ENCODE measurements around the gene TMEM147.

The TMEM147 gene

DNA sequence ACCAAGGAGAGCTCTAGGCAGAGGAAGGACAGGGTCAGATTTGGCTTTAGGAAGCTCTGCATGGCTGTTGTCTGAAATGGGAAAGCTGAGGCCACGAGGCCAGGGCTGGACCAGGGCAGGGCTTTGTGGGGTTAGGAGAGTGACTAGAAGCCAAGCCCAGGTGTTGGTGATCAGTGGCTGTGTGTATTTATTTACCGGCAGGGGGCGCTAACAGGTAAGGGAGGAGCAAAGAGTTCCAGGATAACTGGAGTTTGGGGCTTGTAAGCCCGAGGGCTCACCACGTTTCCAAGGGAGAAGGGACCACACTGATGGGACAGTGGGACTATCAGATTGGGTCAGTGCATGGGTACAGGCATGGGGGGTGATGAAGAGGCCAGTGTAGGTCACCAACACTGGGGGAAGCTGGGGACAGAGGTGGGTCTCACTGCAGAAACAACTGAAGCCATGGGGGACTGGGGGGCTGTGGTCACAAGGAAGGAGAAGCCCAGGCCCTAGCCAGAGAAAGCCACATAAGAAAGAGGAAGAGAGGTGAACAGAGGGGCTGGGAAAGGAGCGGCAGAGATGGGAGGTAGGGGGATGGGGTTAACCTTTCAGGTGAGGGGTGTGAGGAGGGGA, 3.9 kb downstream of the TMEM147 start:
- DNase-seq = peak; percentile 94

DNA sequence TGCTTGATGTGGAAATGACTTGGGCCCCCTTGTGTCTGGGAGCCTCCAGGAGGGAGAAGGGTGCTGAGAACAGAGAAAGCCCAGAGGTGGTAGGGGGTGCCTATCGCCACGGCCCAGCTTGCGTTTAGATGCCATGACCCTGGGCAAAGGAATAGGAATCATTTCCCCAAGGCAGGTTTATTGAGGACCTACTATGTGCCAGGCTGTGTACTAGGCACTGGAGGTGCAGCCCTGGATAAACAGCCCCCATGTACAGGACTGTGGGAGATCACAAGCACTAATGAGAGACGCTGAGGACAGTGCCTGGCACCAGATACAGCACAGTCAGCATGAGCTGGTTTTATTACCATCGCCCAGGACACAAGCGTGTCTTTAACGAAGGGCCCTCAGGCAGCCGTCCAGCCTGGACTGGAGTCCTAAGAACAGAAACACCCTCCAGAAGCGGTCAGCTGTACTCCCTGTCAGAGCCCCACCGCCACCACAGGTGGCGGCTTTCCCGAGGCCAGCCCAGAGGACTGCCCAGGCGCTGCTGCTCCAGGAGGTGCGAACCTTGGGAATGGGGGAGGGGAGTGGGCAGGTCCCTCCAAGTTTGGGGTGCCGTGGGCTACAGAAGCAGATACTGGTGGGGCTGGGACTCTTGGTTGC, 4.6 kb downstream of the TMEM147 start:
- no peak for DNase-seq

DNA sequence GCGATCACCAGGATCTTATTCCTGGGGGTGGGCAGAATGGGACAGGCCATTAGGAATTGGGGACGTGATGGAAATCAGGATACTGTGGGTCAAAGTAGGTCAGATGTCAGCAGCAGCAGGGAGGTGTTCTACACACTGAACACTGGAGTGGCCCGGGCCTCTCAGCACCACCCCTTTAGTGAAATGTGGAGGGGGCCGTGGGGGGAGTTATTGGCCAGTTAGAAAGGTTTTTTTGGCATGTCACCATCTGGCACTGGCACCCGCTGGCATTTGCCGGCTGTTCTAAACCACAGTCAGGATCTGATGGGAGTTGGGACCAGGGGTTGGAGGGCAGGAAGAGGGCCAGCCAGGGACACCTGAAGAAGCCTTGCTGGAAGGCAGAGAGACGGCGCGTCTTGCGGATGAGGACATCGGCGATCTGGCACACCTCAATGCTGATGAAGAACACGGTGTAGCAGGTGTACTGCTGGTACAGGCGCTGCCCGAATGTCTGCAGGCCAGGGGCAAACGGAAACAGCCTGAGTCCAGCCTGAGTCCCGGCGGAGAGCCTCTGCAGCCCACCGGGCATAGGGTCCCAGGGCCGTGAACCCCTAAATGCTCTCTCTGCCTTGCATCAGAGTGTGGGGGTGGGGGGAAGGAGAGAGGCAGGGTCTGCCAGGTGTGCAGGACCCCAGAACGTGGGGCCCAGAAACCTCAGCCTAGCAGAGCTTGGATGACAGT, 5.8 kb downstream of the TMEM147 start:
- DNase-seq = no peak

- no peak for DNase-seq
Measured at GRCh38 chr19:35552534-35553384, 7.3 kb downstream of the TMEM147 start.

DNA sequence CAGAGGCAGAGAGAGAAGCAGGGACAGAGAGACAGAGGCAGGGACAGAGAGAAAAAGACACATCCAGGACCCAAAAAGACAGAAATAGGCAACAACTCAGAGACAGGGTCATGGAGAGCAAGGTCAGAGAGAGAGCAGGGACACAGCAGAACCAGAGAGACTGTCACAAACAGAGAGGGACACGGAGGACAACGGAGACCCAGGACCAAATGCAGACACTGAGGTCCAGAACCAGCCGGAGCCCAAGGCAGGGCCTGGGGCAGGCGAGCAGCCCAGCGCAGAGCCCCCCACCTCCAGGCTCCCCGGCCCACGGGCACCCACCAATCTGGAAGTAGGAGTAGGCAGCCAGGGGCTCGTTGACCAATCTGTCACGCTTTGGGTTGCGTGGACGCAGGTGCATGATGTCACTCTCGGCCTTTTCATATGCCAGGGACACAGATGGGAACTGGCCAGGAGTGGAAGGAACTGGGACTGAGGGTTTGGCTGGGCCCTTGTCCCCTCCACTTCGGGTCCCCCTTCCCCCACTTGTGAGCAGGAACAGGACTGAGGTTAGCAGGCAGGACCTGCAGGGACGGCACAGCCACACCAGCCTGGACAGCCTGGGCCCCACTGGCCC, 8.1 kb downstream of the TMEM147 start:
- DNase-seq = no peak

GRCh38 chr19:35554076-35554475, 8.7 kb downstream of the TMEM147 start:
- DNase-seq = no peak

DNA sequence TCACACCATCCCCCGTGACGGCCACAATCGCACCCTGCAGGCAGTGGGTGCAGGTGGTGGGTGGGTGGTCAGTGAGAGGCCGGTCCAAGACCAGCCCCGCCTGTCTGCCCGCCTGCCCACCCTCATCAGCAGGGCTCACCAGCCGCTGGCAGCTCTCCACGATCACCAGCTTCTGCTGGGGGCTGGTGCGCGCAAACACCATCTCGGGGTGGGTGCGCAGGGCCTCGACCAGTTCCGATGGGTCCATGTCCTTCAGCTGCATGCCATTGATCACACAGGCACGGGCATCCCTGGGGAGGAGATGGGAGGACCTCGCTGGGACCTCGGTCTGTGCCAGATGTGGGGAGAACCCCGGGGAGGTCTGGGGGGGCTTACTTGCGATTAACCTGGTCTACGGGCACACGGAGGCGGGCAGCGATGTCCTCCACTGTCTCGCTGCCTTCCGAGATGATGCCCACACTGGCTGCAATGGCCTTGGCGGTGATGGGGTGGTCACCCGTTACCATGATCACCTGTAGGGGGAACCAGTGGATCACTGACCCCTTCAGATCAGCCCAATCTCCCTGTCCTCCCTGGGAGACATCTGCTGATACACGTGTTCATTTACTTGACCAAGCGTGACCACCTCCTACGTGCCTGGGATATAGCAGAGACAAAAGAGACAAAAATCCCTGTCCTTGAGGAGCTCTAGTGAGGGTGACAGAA, 10.0 kb downstream of the TMEM147 start:
- DNase-seq = peak; percentile 55

GRCh38 chr19:35556025-35556590, 10.7 kb downstream of the TMEM147 start:
- no peak for DNase-seq

DNA sequence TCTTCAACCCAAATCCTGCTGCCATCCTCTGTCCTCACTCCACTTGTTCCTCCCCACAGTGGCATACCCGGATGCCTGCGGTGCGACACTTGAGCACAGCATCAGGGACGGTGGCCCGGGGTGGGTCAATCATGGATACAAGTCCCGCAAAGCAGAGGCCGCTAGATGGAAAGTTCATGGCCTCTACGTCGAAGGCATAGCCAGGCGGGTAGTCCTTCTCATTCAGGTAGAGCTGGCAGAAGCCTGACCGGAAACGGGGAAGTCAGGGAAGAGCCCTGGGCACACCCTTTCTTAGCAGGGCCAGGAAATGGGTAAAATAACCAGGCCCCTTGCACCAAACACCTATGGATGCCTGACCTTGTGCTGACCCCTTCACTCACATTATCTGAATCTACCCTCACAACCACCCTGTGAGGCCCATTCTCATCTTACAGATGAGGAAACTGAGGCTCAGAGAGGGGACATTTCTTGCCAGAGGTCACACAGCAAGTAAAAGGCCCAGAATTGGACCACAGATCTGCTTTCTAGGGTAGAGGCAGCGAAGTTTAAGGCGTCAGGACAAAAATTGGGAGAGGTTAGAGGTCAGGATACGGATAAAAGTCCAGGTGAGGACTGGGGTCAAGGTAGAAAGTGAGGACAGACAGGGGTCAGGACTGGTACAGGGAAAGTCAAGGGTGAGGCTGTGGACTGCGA, 11.6 kb downstream of the TMEM147 start:
- no peak for DNase-seq

GRCh38 chr19:35557539-35558399, 12.3 kb downstream of the TMEM147 start:
- peak; percentile 72 for DNase-seq

DNA sequence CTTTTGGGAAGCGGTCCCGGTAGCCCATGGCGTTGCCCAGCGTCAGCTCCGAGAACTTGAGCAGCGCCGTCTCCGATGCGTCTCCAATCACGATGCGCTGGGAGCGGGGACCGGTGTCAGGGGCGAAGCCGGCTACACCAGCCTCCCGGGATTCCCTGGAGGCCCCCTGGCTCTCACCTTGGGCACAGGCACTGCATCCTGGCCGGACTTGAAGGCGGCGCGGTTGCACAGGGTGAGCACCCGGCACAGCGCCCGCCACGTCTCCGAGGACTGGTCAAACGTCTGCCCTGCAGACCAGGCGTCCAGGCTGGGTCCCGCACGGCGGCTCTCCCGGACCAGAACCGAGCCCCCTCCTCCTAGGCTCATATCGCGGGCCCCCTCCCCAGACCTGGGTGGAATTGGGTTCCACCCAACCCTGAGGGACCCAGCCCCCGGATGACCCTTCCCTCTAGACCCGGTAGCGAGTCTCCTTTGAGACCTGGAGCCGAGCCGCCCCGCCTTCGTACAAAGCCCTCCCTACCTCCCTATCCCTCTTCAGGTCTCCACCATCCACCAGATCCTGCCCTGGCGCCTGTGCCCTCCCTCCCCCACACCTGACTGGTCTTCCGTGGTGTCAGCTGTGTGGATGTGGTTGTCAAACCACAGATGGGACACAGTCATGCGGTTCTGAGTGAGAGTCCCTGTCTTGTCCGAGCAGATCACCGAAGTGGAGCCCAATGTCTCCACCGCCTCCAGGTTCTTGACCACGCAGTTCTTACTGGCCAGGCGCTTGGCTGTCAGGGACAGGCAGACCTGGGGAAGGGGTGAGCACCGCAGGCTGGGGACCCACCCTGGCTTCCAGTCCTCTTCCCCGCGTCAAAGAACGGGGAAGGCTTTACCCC, 13.2 kb downstream of the TMEM147 start:
- DNase-seq = no peak

DNA sequence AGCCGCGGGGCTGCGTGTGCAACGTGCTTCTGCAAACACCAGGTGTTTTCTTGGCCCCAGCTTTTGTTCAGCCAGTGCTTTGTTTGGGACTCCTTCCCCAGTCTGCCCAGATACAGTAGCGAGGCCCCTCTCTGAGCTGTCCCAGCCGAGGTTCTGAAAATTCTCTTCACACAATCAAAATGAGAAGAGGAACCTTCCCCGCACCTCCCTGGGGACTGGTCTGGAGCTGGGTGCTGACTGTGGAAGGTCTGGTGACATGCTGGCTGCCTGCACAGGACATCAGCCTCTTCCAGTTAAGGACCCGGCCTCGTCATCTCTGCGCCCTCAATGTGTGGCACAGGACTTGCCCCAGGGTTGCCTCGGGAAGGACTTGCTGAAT, 13.8 kb downstream of the TMEM147 start:
- DNase-seq = no peak

DNA sequence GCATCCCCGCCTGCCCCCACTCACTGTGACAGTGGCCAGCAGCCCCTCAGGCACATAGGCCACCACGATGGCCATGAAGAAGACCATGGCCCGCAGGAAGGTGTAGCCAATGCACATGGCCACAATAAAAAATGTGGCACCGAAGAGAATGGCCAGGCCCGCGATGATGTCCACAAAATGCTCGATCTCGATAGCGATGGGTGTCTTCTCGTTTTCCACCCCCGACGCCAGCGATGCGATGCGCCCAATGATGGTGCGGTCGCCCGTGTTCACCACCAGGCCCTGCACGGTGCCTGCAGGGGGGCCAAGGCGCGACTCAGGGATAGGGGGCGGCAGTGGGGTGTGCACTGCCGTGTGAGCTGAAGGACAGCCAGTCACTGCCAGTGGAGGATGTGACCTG, 14.4 kb downstream of the TMEM147 start:
- no peak for DNase-seq

DNA sequence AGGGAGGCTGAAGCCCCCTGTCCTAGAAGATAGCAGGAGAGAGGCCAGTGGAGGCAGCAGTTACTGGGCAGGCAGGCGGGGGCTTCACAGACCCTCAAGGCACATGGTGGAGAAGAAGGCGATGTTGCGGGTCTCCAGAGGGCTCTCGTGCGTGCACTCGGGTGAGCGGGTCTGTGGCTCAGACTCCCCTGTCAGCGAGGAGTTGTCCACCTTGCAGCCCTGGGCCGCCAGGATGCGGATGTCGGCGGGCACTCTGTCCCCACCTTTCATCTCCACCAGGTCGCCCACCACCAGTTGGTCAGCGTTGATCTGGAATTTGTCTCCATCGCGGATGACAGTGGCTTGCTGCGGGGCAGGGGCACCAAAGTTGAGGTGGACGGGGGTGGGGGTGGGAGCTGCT, 14.8 kb downstream of the TMEM147 start:
- no peak for DNase-seq

- no peak for DNase-seq
Measured at GRCh38 chr19:35560677-35561076, 15.3 kb downstream of the TMEM147 start.

GRCh38 chr19:35561436-35561835, 16.0 kb downstream of the TMEM147 start:
- DNase-seq = no peak

- no peak for DNase-seq
Measured at GRCh38 chr19:35562336-35562735, 16.9 kb downstream of the TMEM147 start.

DNA sequence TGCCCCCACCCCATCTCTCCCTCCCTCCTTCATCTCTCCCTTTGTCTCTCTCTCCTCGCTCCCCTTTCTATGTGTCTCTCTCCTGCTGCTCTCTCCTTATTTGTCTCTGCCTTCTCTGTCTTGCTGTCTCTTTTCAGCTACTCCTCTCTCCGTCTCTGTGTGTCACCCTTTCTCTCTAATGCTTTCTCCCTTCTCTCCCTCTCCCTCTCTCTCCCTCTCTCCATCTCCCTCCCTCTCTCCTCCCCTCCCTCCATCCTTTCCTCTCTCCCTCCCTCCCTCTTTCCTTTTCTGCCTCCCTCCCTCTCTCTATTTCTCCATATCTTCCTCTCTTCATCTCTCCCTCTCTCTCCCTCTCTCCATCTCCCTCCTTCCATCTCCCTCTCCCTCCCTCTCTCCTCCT, 17.4 kb downstream of the TMEM147 start:
- no peak for DNase-seq

- DNase-seq = no peak
Measured at GRCh38 chr19:35563207-35563829, 17.9 kb downstream of the TMEM147 start, which contains the start of gene ATP4A. ATP4A (minus strand) TSS chr19:35563658; CDS start chr19:35563629, 29 bp downstream.
